ENCODE measurements around the gene ZNF79.

- TF ChIP-seq EZH2phosphoT487 (IDR thresholded peaks at IDR 0.05; ENCODE audit: insufficient read depth, low read depth) (no peak), EZH2 (IDR thresholded peaks at IDR 0.05; ENCODE audit: insufficient read depth, poor library complexity, severe bottlenecking) (no peak)
Measured at GRCh38 chr9:127421057-127421456, 3.1 kb upstream of the ZNF79 start.
